CD4-positive, alpha-beta T cell (primary cell): Measurements from ENCODE around the gene ZBTB2. TPM values are rescaled to one million over a fixed set of nuclear protein-coding genes. Genes with fewer than 3 reads are reported as not detected.

Experiments used
- ATAC-seq: fragments of 200-7000 bp; cut with Tn5 transposase; one replicate; pipeline ENCODE4 v1.10.0; 2022; ENCODE audit warnings: mild to moderate bottlenecking; ENCODE audit not compliant: poor library complexity
- CTCF ChIA-PET: fragments of 350-600 bp; sonication (Branson Sonifier 250); formaldehyde crosslinking; loops from one replicate; lab custom pipeline; 2021; ENCODE audit warnings: antibody characterized with exemption, inconsistent platforms; lab: Charles Lee
- POLR2A ChIA-PET: fragments of 350-600 bp; sonication (Branson Sonifier 250); formaldehyde crosslinking; loops from one replicate; lab custom pipeline; 2021; ENCODE audit warnings: antibody characterized with exemption, inconsistent platforms; lab: Charles Lee
- DNase-seq, 14 experiments: peaks; one replicate each; pipeline ENCODE4 v3.0.0-alpha.2; 2013 to 2020; ENCODE audit warnings: mixed read lengths in 2 of 14
- H3K27ac ChIP-seq, 2 donors: one replicate each; pipeline versions ENCODE4 v1.5.1 to v1.7.0; 2013; ENCODE audit warnings: low read length in 2 of 2, low read depth in 1 of 2, mild to moderate bottlenecking in 1 of 2
- H3K27me3 ChIP-seq, 2 experiments: 1 replicate in 1 of 2; 2 replicates in 1 of 2; pipeline versions ENCODE4 v1.6.1 to v1.7.0; 2013; ENCODE audit warnings: low read length in 2 of 2, control low read depth in 1 of 2, mild to moderate bottlenecking in 1 of 2, moderate library complexity in 1 of 2; ENCODE audit not compliant: insufficient read depth in 2 of 2, control insufficient read depth in 1 of 2
- H3K36me3 ChIP-seq: one replicate; pipeline ENCODE4 v1.6.1; 2013; ENCODE audit warnings: low read length, control low read depth; ENCODE audit not compliant: insufficient read depth
- H3K4me1 ChIP-seq: one replicate; pipeline ENCODE4 v1.6.1; 2013; ENCODE audit warnings: low read length, control low read depth; ENCODE audit not compliant: insufficient read depth
- H3K4me3 ChIP-seq: one replicate; pipeline ENCODE4 v1.5.1; 2013; ENCODE audit warnings: mild to moderate bottlenecking, low read length, moderate library complexity
- H3K9me3 ChIP-seq, 2 experiments: 1 replicate in 1 of 2; 2 replicates in 1 of 2; pipeline versions ENCODE4 v1.6.1 to v1.7.0; 2013; ENCODE audit warnings: low read length in 2 of 2, mild to moderate bottlenecking in 2 of 2, control low read depth in 1 of 2, moderate library complexity in 1 of 2; ENCODE audit not compliant: control insufficient read depth in 1 of 2, insufficient read depth in 1 of 2
- H3K27ac Mint-ChIP-seq: one replicate; pipeline ENCODE4 v1.8.0; 2020; ENCODE audit warnings: mixed read lengths
- H3K27me3 Mint-ChIP-seq: one replicate; pipeline ENCODE4 v1.8.0; 2021; ENCODE audit warnings: mixed read lengths
- H3K36me3 Mint-ChIP-seq: one replicate; pipeline ENCODE4 v1.8.0; 2021; ENCODE audit warnings: low read depth, mixed read lengths
- H3K4me1 Mint-ChIP-seq: one replicate; pipeline ENCODE4 v1.8.0; 2021; ENCODE audit warnings: low read depth, mixed read lengths
- H3K4me3 Mint-ChIP-seq: one replicate; pipeline ENCODE4 v1.8.0; 2020; ENCODE audit warnings: mild to moderate bottlenecking, mixed read lengths
- H3K9me3 Mint-ChIP-seq: one replicate; pipeline ENCODE4 v1.8.0; 2020; ENCODE audit warnings: mixed read lengths
- intact Hi-C, 2 experiments: fragments of 100-400 bp; cut with DNase I in 1 of 2; cut with micrococcal nuclease in 1 of 2; formaldehyde crosslinking; loops; one replicate each; pipeline versions ENCODE4 v1.15.1 to v1.9.0; 2023 to 2025; cut with DNase I, micrococcal nuclease
- total RNA-seq, 174 experiments: library from RNA in 2 of 174; stranded (reverse) in 2 of 174; gene quantifications; one replicate each; pipeline ENCODE4 v1.2.3 and lab custom pipeline; 2021 to 2026
- TF ChIP-seq, protein P1 (sequence below): fragments of 200-600 bp; IDR thresholded peaks from one replicate; pipeline ENCODE4 v1.8.0; 2022; ENCODE audit warnings: antibody characterized with exemption, mild to moderate bottlenecking

Gene ZBTB2
- total RNA-seq, 2 experiments from 2014 or later = 18.6 to 19.1 TPM

- peaks cover 33% of the 10 kb centered on the region for H3K4me1 Mint-ChIP-seq
- Histone ChIP-seq H3K4me1 (peaks cover under 1% of the 10 kb centered on the region), H3K4me3 (no peak overlapping the region), H3K27me3 (no peaks in the 10 kb centered on the region), H3K27ac (no peak overlapping the region), H3K36me3 (peaks cover 12% of the 10 kb centered on the region), H3K9me3 (no peaks in the 10 kb centered on the region)
- TF ChIP-seq, protein P1, sequence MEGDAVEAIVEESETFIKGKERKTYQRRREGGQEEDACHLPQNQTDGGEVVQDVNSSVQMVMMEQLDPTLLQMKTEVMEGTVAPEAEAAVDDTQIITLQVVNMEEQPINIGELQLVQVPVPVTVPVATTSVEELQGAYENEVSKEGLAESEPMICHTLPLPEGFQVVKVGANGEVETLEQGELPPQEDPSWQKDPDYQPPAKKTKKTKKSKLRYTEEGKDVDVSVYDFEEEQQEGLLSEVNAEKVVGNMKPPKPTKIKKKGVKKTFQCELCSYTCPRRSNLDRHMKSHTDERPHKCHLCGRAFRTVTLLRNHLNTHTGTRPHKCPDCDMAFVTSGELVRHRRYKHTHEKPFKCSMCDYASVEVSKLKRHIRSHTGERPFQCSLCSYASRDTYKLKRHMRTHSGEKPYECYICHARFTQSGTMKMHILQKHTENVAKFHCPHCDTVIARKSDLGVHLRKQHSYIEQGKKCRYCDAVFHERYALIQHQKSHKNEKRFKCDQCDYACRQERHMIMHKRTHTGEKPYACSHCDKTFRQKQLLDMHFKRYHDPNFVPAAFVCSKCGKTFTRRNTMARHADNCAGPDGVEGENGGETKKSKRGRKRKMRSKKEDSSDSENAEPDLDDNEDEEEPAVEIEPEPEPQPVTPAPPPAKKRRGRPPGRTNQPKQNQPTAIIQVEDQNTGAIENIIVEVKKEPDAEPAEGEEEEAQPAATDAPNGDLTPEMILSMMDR = no peak
- intact Hi-C loops = no loop called here
- ATAC-seq = no peak
- POLR2A ChIA-PET = no interaction called here
- no peak for DNase-seq
- H3K9me3 Mint-ChIP-seq = no peaks in the 10 kb centered on the region
- CTCF ChIA-PET = interaction anchor here (1.0 kb wide), 1 partner anchor 30 kb away, joined by 3 read pairs; no protein-coding TSS in a partner anchor
- no peaks in the 10 kb centered on the region for H3K27me3 Mint-ChIP-seq
- peaks cover 40% of the 10 kb centered on the region for H3K36me3 Mint-ChIP-seq
- H3K27ac Mint-ChIP-seq = no peak overlapping the region
- no peak overlapping the region for H3K4me3 Mint-ChIP-seq
Observed at GRCh38 chr6:151436300-151436699, 44.9 kb upstream of the ZBTB2 start.

DNA sequence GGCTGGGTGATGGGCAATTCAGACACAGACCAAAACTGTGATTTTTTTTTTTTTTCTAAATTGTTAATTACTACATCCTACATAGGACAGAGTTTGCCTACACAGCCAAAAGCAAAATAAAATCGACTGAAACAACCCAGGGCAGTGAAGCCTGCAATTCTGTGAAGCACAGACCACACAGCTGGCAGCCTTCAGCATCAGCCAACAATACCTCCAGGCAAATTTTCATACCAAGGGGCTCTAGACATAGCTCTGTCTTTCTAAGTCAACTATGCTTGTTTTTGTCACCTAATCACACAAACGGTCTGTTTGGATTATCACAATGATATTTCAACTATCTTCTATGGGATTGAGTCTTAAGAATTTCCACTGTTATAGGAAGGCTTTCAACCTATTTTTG is 43.0 kb upstream of the ZBTB2 start:
- Histone ChIP-seq H3K36me3 (peaks cover 26% of the 10 kb centered on the region), H3K27ac (no peak overlapping the region), H3K9me3 (no peaks in the 10 kb centered on the region), H3K4me1 (no peaks in the 10 kb centered on the region), H3K27me3 (no peaks in the 10 kb centered on the region), H3K4me3 (no peak overlapping the region)
- no peak overlapping the region for H3K4me3 Mint-ChIP-seq
- peaks cover 59% of the 10 kb centered on the region for H3K36me3 Mint-ChIP-seq
- no peaks in the 10 kb centered on the region for H3K27me3 Mint-ChIP-seq
- intact Hi-C loops = loop anchor here in 1 of 2 experiments (5.0 kb wide), 1 partner anchor 37 kb away; no protein-coding TSS in a partner anchor
- H3K9me3 Mint-ChIP-seq = no peaks in the 10 kb centered on the region
- POLR2A ChIA-PET = no interaction called here
- no peak overlapping the region for H3K27ac Mint-ChIP-seq
- CTCF ChIA-PET = interaction anchor here (1.0 to 2.4 kb wide), 2 partner anchors 12 to 28 kb away, joined by 3 to 4 read pairs; no protein-coding TSS in a partner anchor
- H3K4me1 Mint-ChIP-seq = peaks cover 20% of the 10 kb centered on the region
- TF ChIP-seq, protein P1 = no peak
- DNase-seq (no peak), ATAC-seq (no peak)

GRCh38 chr6:151432651-151433050 is 41.3 kb upstream of the ZBTB2 start:
- Histone ChIP-seq H3K27ac (no peak overlapping the region), H3K27me3 (no peaks in the 10 kb centered on the region), H3K4me3 (no peak overlapping the region), H3K4me1 (no peaks in the 10 kb centered on the region), H3K9me3 (no peaks in the 10 kb centered on the region), H3K36me3 (peaks cover 40% of the 10 kb centered on the region)
- DNase-seq (no peak), ATAC-seq (no peak)
- ChIA-PET POLR2A (no interaction called here), CTCF (interaction anchor here (1.5 kb wide), 1 partner anchor 19 kb away, joined by 3 read pairs; the partner anchor contains the start of gene RMND1)
- intact Hi-C loops = loop anchor here in 1 of 2 experiments (5.0 kb wide), 1 partner anchor 35 kb away; no protein-coding TSS in a partner anchor
- Mint-ChIP-seq H3K27me3 (no peaks in the 10 kb centered on the region), H3K4me1 (peaks cover 10% of the 10 kb centered on the region), H3K27ac (no peak overlapping the region), H3K9me3 (no peaks in the 10 kb centered on the region), H3K36me3 (peaks cover 67% of the 10 kb centered on the region), H3K4me3 (no peak overlapping the region)
- TF ChIP-seq, protein P1 = no peak
